ENCODE measurements around the gene FAM234B.

FAM234B gene

DNA sequence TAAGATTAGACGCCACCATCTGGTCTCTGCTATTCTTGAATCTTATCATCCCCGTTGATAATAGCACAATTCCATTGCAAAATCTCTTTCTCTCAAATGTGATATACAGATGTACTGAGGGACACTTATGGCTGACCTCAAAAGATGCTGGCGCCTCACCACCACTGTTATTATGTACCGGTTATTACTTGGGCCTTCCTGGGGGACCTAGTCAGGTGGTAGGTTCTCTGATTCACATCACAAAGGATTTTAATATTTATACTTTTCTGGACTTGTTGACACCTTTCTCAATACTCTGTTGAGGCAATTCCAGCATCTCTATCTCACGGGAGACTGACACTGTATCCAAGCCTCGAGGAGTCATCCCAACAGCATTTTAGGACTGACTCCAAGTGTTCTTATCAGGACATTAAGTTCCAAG lies 21.3 kb upstream of the FAM234B start:
- Histone ChIP-seq H3K4me3 (ENCODE audit: low read length, poor library complexity, severe bottlenecking) (no peak overlapping the region), H3K9ac (ENCODE audit: low read depth, low read length, poor library complexity, severe bottlenecking) (no peak overlapping the region), H4K20me1 (ENCODE audit: insufficient read depth, low read length, poor library complexity, severe bottlenecking) (no peaks in the 10 kb centered on the region), H3K9me3 (ENCODE audit: insufficient read depth, low read depth, low read length) (no peaks in the 10 kb centered on the region), H3K27me3 (ENCODE audit: insufficient read depth, low read length, poor library complexity, severe bottlenecking) (no peaks in the 10 kb centered on the region), H3K79me2 (ENCODE audit: insufficient read depth, low read length) (no peaks in the 10 kb centered on the region), H3K4me2 (ENCODE audit: low read depth, low read length, poor library complexity, severe bottlenecking) (no peak overlapping the region), H2AFZ (ENCODE audit: low read length) (no peak overlapping the region), H3K36me3 (ENCODE audit: insufficient read depth, low read length) (no peaks in the 10 kb centered on the region), H3F3A (ENCODE audit: low read depth) (no peaks in the 10 kb centered on the region), H3K4me1 (ENCODE audit: insufficient read depth, low read length, poor library complexity, severe bottlenecking) (peaks cover 9% of the 10 kb centered on the region), H3K9me2 (replicated peaks; ENCODE audit: low read depth, low read length) (no peaks in the 10 kb centered on the region)
- TF ChIP-seq, protein P1, sequence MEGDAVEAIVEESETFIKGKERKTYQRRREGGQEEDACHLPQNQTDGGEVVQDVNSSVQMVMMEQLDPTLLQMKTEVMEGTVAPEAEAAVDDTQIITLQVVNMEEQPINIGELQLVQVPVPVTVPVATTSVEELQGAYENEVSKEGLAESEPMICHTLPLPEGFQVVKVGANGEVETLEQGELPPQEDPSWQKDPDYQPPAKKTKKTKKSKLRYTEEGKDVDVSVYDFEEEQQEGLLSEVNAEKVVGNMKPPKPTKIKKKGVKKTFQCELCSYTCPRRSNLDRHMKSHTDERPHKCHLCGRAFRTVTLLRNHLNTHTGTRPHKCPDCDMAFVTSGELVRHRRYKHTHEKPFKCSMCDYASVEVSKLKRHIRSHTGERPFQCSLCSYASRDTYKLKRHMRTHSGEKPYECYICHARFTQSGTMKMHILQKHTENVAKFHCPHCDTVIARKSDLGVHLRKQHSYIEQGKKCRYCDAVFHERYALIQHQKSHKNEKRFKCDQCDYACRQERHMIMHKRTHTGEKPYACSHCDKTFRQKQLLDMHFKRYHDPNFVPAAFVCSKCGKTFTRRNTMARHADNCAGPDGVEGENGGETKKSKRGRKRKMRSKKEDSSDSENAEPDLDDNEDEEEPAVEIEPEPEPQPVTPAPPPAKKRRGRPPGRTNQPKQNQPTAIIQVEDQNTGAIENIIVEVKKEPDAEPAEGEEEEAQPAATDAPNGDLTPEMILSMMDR (conservative IDR thresholded peaks at IDR 0.05; ENCODE audit: low read length): no peak
- no peak for TF ChIP-seq EZH2phosphoT487 (IDR thresholded peaks at IDR 0.05; ENCODE audit: borderline replicate concordance)

DNA sequence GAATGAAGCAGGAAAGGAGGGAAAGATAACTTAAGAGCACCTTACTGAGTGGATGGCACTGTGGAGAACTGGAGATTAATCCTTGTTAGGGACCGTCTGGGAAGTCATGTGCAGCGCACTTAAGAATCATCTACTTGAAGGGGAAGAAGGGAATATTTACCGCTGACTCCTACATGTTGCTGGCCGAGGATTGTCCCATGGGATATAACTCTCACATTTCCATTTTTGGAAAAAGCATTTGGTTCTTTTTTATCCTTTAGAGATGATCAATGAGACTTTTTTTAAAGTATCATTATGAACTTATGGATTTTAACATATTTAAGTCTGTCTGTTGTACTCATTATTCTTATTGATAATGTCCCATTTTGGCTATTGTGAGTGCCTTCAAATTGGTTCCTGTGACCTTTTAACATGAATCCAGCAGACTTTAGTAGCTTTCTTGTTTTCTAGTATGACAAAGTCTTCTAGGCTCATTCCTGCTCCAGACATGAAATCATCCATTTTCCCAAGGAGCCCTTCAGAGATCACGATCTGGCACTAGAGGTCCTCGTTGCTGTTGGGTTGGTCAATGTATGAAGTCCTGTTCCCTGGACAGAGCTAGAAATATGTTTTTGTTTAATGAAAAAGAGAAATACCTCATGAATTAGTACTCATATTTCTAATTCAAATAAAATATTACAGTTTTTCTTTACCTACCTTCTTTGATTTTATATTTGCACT lies 20.2 kb upstream of the FAM234B start:
- Histone ChIP-seq H3K4me1 (ENCODE audit: insufficient read depth, low read length, poor library complexity, severe bottlenecking) (peaks cover 9% of the 10 kb centered on the region), H3K4me2 (ENCODE audit: low read depth, low read length, poor library complexity, severe bottlenecking) (no peak overlapping the region), H4K20me1 (ENCODE audit: insufficient read depth, low read length, poor library complexity, severe bottlenecking) (no peaks in the 10 kb centered on the region), H3F3A (ENCODE audit: low read depth) (no peaks in the 10 kb centered on the region), H3K27me3 (ENCODE audit: insufficient read depth, low read length, poor library complexity, severe bottlenecking) (no peaks in the 10 kb centered on the region), H3K79me2 (ENCODE audit: insufficient read depth, low read length) (no peaks in the 10 kb centered on the region), H3K4me3 (ENCODE audit: low read length, poor library complexity, severe bottlenecking) (no peak overlapping the region), H2AFZ (ENCODE audit: low read length) (no peak overlapping the region), H3K9me2 (replicated peaks; ENCODE audit: low read depth, low read length) (no peaks in the 10 kb centered on the region), H3K36me3 (ENCODE audit: insufficient read depth, low read length) (no peaks in the 10 kb centered on the region), H3K9ac (ENCODE audit: low read depth, low read length, poor library complexity, severe bottlenecking) (no peak overlapping the region), H3K9me3 (ENCODE audit: insufficient read depth, low read depth, low read length) (no peaks in the 10 kb centered on the region)
- no peak for TF ChIP-seq EZH2phosphoT487 (IDR thresholded peaks at IDR 0.05; ENCODE audit: borderline replicate concordance)
- TF ChIP-seq, protein P1 (conservative IDR thresholded peaks at IDR 0.05; ENCODE audit: low read length): peak; percentile 72

DNA sequence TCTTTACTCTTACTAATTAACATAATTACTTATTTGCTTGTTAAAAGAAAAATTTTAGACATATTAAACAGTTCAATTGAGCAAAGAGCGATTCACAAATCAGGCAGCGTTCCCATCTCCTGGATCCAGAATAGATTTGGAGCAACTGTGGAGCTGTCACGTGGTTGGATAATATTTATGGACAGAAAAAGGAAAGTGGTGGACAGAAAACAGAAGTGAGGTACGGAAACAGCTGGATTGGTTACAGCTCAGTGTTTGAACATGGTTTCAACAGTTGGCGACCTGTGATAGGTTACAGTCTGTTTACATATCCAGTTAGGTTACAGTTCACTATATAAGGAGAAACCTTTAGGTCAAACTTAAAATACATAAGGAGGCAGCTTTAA lies 19.7 kb upstream of the FAM234B start:
- Histone ChIP-seq H3K4me2 (ENCODE audit: low read depth, low read length, poor library complexity, severe bottlenecking) (no peak overlapping the region), H3K9me3 (ENCODE audit: insufficient read depth, low read depth, low read length) (no peaks in the 10 kb centered on the region), H4K20me1 (ENCODE audit: insufficient read depth, low read length, poor library complexity, severe bottlenecking) (no peaks in the 10 kb centered on the region), H3F3A (ENCODE audit: low read depth) (no peaks in the 10 kb centered on the region), H3K27me3 (ENCODE audit: insufficient read depth, low read length, poor library complexity, severe bottlenecking) (no peaks in the 10 kb centered on the region), H3K4me1 (ENCODE audit: insufficient read depth, low read length, poor library complexity, severe bottlenecking) (peaks cover 9% of the 10 kb centered on the region), H3K36me3 (ENCODE audit: insufficient read depth, low read length) (no peaks in the 10 kb centered on the region), H3K9ac (ENCODE audit: low read depth, low read length, poor library complexity, severe bottlenecking) (no peak overlapping the region), H3K4me3 (ENCODE audit: low read length, poor library complexity, severe bottlenecking) (no peak overlapping the region), H3K79me2 (ENCODE audit: insufficient read depth, low read length) (no peaks in the 10 kb centered on the region), H3K9me2 (replicated peaks; ENCODE audit: low read depth, low read length) (no peaks in the 10 kb centered on the region), H2AFZ (ENCODE audit: low read length) (no peak overlapping the region)
- TF ChIP-seq EZH2phosphoT487 (IDR thresholded peaks at IDR 0.05; ENCODE audit: borderline replicate concordance): no peak
- TF ChIP-seq, protein P1 (conservative IDR thresholded peaks at IDR 0.05; ENCODE audit: low read length): no peak
